Measurements from ENCODE around the gene RPS16.

GRCh38 chr19:39420769-39421168, 15.0 kb downstream of the RPS16 start:
- TF ChIP-seq POLR2A (IDR thresholded peaks at IDR 0.05) (no peak), POLR2AphosphoS5 (IDR thresholded peaks at IDR 0.05) (no peak), CTCF (IDR thresholded peaks at IDR 0.05) (no peak), EP300 (IDR thresholded peaks at IDR 0.05) (no peak)
